ENCODE data around the gene SNTB2. TPM values are rescaled to one million over a fixed set of nuclear protein-coding genes. Genes with fewer than 3 reads are reported as not detected.

Gene SNTB2
- total and polyA plus RNA-seq, 2 of the 13 experiments (the other 11 are each of a cell fraction or from before 2014, with no cell fraction given), result 11.5 to 19.2 TPM

- TF ChIP-seq SNAPC4 (CRISPR knock-in tag; IDR thresholded peaks at IDR 0.05), result no peak
- TF ChIP-seq SIN3A (IDR thresholded peaks at IDR 0.05; ENCODE audit: borderline replicate concordance, low read depth, low read length), result no peak
- TF ChIP-seq GPN1 (CRISPR knock-in tag; IDR thresholded peaks at IDR 0.05; ENCODE audit: borderline replicate concordance), result 0 out of 2 replicates have a peak, but pooled peaks have one; percentile 36
- TF ChIP-seq ZNF607 (CRISPR knock-in tag; IDR thresholded peaks at IDR 0.05; ENCODE audit: borderline replicate concordance), result no peak
- TF ChIP-seq SP1 (IDR thresholded peaks at IDR 0.05), result no peak
- no peak for TF ChIP-seq SP1 (CRISPR knock-in tag; IDR thresholded peaks at IDR 0.05)
- no peak for TF ChIP-seq EHMT2 (IDR thresholded peaks at IDR 0.05; ENCODE audit: borderline replicate concordance, low read depth, low read length)
- TF ChIP-seq ZBTB7B (CRISPR knock-in tag; IDR thresholded peaks at IDR 0.05), result no peak
- TF ChIP-seq ZNF766 (CRISPR knock-in tag; IDR thresholded peaks at IDR 0.05; ENCODE audit: borderline replicate concordance), result no peak
- 0 out of 2 replicates have a peak, but pooled peaks have one; percentile 45 for TF ChIP-seq ZNF674 (CRISPR knock-in tag; IDR thresholded peaks at IDR 0.05; ENCODE audit: low read depth)
- TF ChIP-seq ZNF746 (CRISPR knock-in tag; IDR thresholded peaks at IDR 0.05), result no peak
- TF ChIP-seq CSRNP2 (CRISPR knock-in tag; conservative IDR thresholded peaks at IDR 0.05; ENCODE audit: low read depth), result no peak
- TF ChIP-seq RBM39 (IDR thresholded peaks at IDR 0.05; ENCODE audit: low read depth, low read length, poor library complexity, severe bottlenecking), result no peak
- no peak for TF ChIP-seq ESRRA (CRISPR knock-in tag; IDR thresholded peaks at IDR 0.05; ENCODE audit: low read depth)
- TF ChIP-seq SRSF1 (optimal IDR thresholded peaks at IDR 0.05; ENCODE audit: low read depth, low read length), result no peak
- peak; percentile 40; the same call in 1 of the 2 replicates for TF ChIP-seq PITX1 (CRISPR knock-in tag; IDR thresholded peaks at IDR 0.05)
- TF ChIP-seq GTF2F1 (IDR thresholded peaks at IDR 0.05; ENCODE audit: low read length), result no peak
- TF ChIP-seq GATAD2A (CRISPR knock-in tag; IDR thresholded peaks at IDR 0.05), result no peak
- no peak for TF ChIP-seq BRCA1 (CRISPR knock-in tag; IDR thresholded peaks at IDR 0.05)
- TF ChIP-seq ZBTB8A (CRISPR knock-in tag; IDR thresholded peaks at IDR 0.05; ENCODE audit: borderline replicate concordance, low read depth), result no peak
- no peak for TF ChIP-seq ZNF558 (CRISPR knock-in tag; IDR thresholded peaks at IDR 0.05; ENCODE audit: borderline replicate concordance)
- peak; percentile 97 for TF ChIP-seq ZNF234 (CRISPR knock-in tag; conservative IDR thresholded peaks at IDR 0.05)
Observed at GRCh38 chr16:69329369-69330285, 142.7 kb downstream of the SNTB2 start (continued).
